H9 (cell line): Measurements from ENCODE around the gene RASSF3. TPM values are rescaled to one million over a fixed set of nuclear protein-coding genes. Genes with fewer than 3 reads are reported as not detected.
A peak's percentile ranks its signal among the peaks of the same experiment; 100 is the strongest.

Source experiments
- DNase-seq: peaks from one replicate; pipeline ENCODE4 v3.0.0-alpha.2; 2017
- H2AFZ ChIP-seq: one replicate; pipeline ENCODE4 v1.6.1; 2013; ENCODE audit warnings: mild to moderate bottlenecking, low read length, control low read depth, moderate library complexity
- H2AK5ac ChIP-seq: 2 replicates; pipeline ENCODE4 v1.6.1; 2013; ENCODE audit warnings: low read length, control low read depth, mixed read lengths; ENCODE audit not compliant: insufficient read length
- H2BK120ac ChIP-seq: one replicate; pipeline ENCODE4 v1.6.1; 2013; ENCODE audit warnings: low read depth, mild to moderate bottlenecking, low read length, control low read depth, inconsistent platforms; ENCODE audit not compliant: poor library complexity, severe bottlenecking
- H2BK12ac ChIP-seq: 2 replicates; pipeline ENCODE4 v1.6.1; 2013; ENCODE audit warnings: low read length, control low read depth, mixed read lengths, low read depth; ENCODE audit not compliant: insufficient read length
- H2BK15ac ChIP-seq: 2 replicates; pipeline ENCODE4 v1.6.1; 2013; ENCODE audit warnings: low read depth, low read length, control low read depth
- H2BK20ac ChIP-seq: one replicate; pipeline ENCODE4 v1.6.1; 2013; ENCODE audit warnings: low read depth, mild to moderate bottlenecking, low read length, control low read depth, inconsistent platforms; ENCODE audit not compliant: poor library complexity, severe bottlenecking
- H2BK5ac ChIP-seq: 2 replicates; pipeline ENCODE4 v1.6.1; 2013; ENCODE audit warnings: low read length, control low read depth, mixed read lengths; ENCODE audit not compliant: insufficient read length
- H3K14ac ChIP-seq: 2 replicates; pipeline ENCODE4 v1.6.1; 2013; ENCODE audit warnings: low read length, control low read depth; ENCODE audit not compliant: insufficient read depth
- H3K18ac ChIP-seq: 2 replicates; pipeline ENCODE4 v1.6.1; 2013; ENCODE audit warnings: low read depth, mild to moderate bottlenecking, mixed read lengths, low read length, control low read depth; ENCODE audit not compliant: insufficient read length
- H3K23ac ChIP-seq: 2 replicates; pipeline ENCODE4 v1.6.1; 2013; ENCODE audit warnings: low read length, control low read depth, mixed read lengths, low read depth; ENCODE audit not compliant: insufficient read length
- H3K23me2 ChIP-seq: 2 replicates; pipeline ENCODE4 v1.6.1; 2013; ENCODE audit warnings: low read depth, mild to moderate bottlenecking, mixed read lengths, low read length, control low read depth; ENCODE audit not compliant: insufficient read length, poor library complexity, severe bottlenecking
- H3K27ac ChIP-seq: 2 replicates; pipeline ENCODE4 v1.5.1; 2013; ENCODE audit warnings: low read length, control low read depth, mixed read lengths, low read depth; ENCODE audit not compliant: insufficient read length
- H3K27me3 ChIP-seq: 2 replicates; pipeline ENCODE4 v1.6.1; 2013; ENCODE audit warnings: low read length, control low read depth, inconsistent platforms; ENCODE audit not compliant: insufficient read depth
- H3K4ac ChIP-seq: 2 replicates; pipeline ENCODE4 v1.6.1; 2013; ENCODE audit warnings: low read depth, mild to moderate bottlenecking, control low read depth, inconsistent platforms, low read length, moderate library complexity
- H3K4me1 ChIP-seq: 2 replicates; pipeline ENCODE4 v1.6.1; 2013; ENCODE audit warnings: low read length, control low read depth, inconsistent platforms; ENCODE audit not compliant: insufficient read depth
- H3K4me2 ChIP-seq: 2 replicates; pipeline ENCODE4 v1.6.1; 2013; ENCODE audit warnings: low read length, control low read depth, mixed read lengths; ENCODE audit not compliant: insufficient read length, insufficient read depth
- H3K56ac ChIP-seq: 2 replicates; pipeline ENCODE4 v1.6.1; 2013; ENCODE audit warnings: low read depth, mild to moderate bottlenecking, mixed read lengths, low read length, control low read depth; ENCODE audit not compliant: insufficient read length
- H3K79me1 ChIP-seq: 2 replicates; pipeline ENCODE4 v1.6.1; 2013; ENCODE audit warnings: low read depth, mild to moderate bottlenecking, moderate library complexity, low read length, control low read depth, inconsistent platforms; ENCODE audit not compliant: insufficient read depth, poor library complexity, severe bottlenecking
- H3K79me2 ChIP-seq: 2 replicates; pipeline ENCODE4 v1.6.1; 2013; ENCODE audit warnings: low read length, control low read depth, inconsistent platforms; ENCODE audit not compliant: insufficient read depth
- H3K9ac ChIP-seq: 2 replicates; pipeline ENCODE4 v1.6.1; 2013; ENCODE audit warnings: low read length, control low read depth, mixed read lengths; ENCODE audit not compliant: insufficient read length; ENCODE audit errors: extremely low read depth
- H3K9me3 ChIP-seq: one replicate; pipeline ENCODE4 v1.6.1; 2013; ENCODE audit warnings: low read depth, low read length, inconsistent platforms; ENCODE audit not compliant: control insufficient read depth
- H3T11ph ChIP-seq: one replicate; pipeline ENCODE4 v1.6.1; 2013; ENCODE audit warnings: mild to moderate bottlenecking, low read length, control low read depth, inconsistent platforms
- H4K20me1 ChIP-seq: one replicate; pipeline ENCODE4 v1.6.1; 2013; ENCODE audit not compliant: control insufficient read depth, insufficient read length, insufficient read depth
- H4K5ac ChIP-seq: 2 replicates; pipeline ENCODE4 v1.6.1; 2013; ENCODE audit warnings: low read depth, mild to moderate bottlenecking, mixed read lengths, low read length, control low read depth; ENCODE audit not compliant: insufficient read length
- H4K8ac ChIP-seq: replicated peaks from 2 replicates; pipeline ENCODE4 v1.6.1; 2013; ENCODE audit warnings: low read length, control low read depth, mixed read lengths, low read depth; ENCODE audit not compliant: insufficient read length
- H4K91ac ChIP-seq: 2 replicates; pipeline ENCODE4 v1.6.1; 2013; ENCODE audit warnings: low read depth, mild to moderate bottlenecking, moderate library complexity, mixed read lengths, low read length, control low read depth; ENCODE audit not compliant: insufficient read length
- H3K27ac Mint-ChIP-seq, 3 experiments: 2 replicates in 2 of 3; 3 replicates in 1 of 3; pipeline ENCODE4 v1.8.0; 2020 to 2021; ENCODE audit warnings: mixed read lengths in 3 of 3, mild to moderate bottlenecking in 1 of 3, moderate library complexity in 1 of 3
- H3K27me3 Mint-ChIP-seq: 2 replicates; pipeline ENCODE4 v1.8.0; 2021; ENCODE audit warnings: low read depth, mild to moderate bottlenecking, moderate library complexity, mixed read lengths
- H3K36me3 Mint-ChIP-seq, 3 experiments: 2 replicates in 2 of 3; 3 replicates in 1 of 3; pipeline ENCODE4 v1.8.0; 2020 to 2021; ENCODE audit warnings: low read depth in 3 of 3, mixed read lengths in 3 of 3; ENCODE audit not compliant: insufficient read depth in 1 of 3
- H3K4me1 Mint-ChIP-seq, 2 experiments: 2 replicates each; pipeline ENCODE4 v1.8.0; 2020; ENCODE audit warnings: mixed read lengths in 2 of 2
- H3K4me3 Mint-ChIP-seq, 2 experiments: 2 replicates in 1 of 2; 3 replicates in 1 of 2; pipeline ENCODE4 v1.8.0; 2020 to 2021; ENCODE audit warnings: mild to moderate bottlenecking in 2 of 2, mixed read lengths in 2 of 2, moderate library complexity in 1 of 2
- H3K9me3 Mint-ChIP-seq, 2 experiments: 2 replicates in 1 of 2; 3 replicates in 1 of 2; pipeline ENCODE4 v1.8.0; 2020; ENCODE audit warnings: mild to moderate bottlenecking in 2 of 2, mixed read lengths in 2 of 2, moderate library complexity in 1 of 2
- CTCF ChIP-seq: fragments of 200-600 bp; sonication (generic); conservative IDR thresholded peaks from 3 replicates; pipeline ENCODE4 v1.8.0; 2021; ENCODE audit warnings: antibody characterized with exemption, mild to moderate bottlenecking
- WGBS: extraction: QIAGEN DNeasy Blood & Tissue Kit; methylation state at CpG from one replicate; pipeline ENCODE4 v1.1.7; 2013; ENCODE audit warnings: missing lambda C conversion rate, low lambda C conversion rate, mixed read lengths; ENCODE audit not compliant: insufficient read length; ENCODE audit errors: extremely low coverage; 5-methylcytosine and 5-hydroxymethylcytosine counted together
- total RNA-seq: library from RNA; stranded (reverse); gene quantifications from 2 replicates; pipeline ENCODE4 v1.2.1, GENCODE V29; 2021

RASSF3 gene
- total RNA-seq, 1 experiment from 2014 or later: 45.1 TPM

DNA sequence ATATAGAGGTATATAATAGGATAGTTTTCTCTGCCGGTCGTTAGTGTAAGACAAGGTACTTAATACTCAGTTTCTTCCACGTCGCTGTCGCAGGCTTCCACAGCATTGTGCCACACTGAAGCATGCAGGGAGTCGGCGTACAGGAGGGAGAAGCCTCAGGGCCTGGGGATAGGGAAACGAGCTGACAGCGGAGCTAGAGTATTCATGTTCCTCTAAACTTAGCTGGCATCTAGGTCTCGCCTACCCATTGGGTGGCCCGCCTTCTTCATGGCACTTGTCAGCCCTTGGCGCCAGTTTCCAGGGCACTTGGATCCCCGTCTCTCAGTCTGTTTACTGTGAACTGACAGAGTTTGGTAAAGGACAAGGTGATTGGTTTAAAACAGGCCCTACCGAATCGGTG lies 75.3 kb downstream of the RASSF3 start:
- Histone ChIP-seq H2AK5ac (no peak overlapping the region), H3K9me3 (no peaks in the 10 kb centered on the region), H3K27me3 (no peaks in the 10 kb centered on the region), H2BK20ac (no peak overlapping the region), H2BK120ac (no peak overlapping the region), H4K20me1 (no peaks in the 10 kb centered on the region), H3K23ac (no peak overlapping the region), H3K18ac (no peak overlapping the region), H2BK12ac (no peak overlapping the region), H2AFZ (no peak overlapping the region), H4K91ac (no peak overlapping the region), H3T11ph (no peak overlapping the region), H3K14ac (no peak overlapping the region), H3K4me1 (peaks cover 10% of the 10 kb centered on the region; the same call in 1 of the 2 replicates), H3K79me1 (no peaks in the 10 kb centered on the region), H3K9ac (no peak overlapping the region), H3K4me2 (no peak overlapping the region), H3K4ac (no peak overlapping the region), H2BK5ac (no peak overlapping the region), H3K23me2 (no peaks in the 10 kb centered on the region), H4K8ac (no peak overlapping the region), H3K27ac (peak overlapping the region; percentile 23), H2BK15ac (no peak overlapping the region), H4K5ac (no peak overlapping the region), H3K56ac (no peak overlapping the region), H3K79me2 (no peaks in the 10 kb centered on the region; the same call in 1 of the 2 replicates)
- Mint-ChIP-seq H3K27ac (no peak overlapping the region; a peak in 1 of 7 replicates), H3K27me3 (no peaks in the 10 kb centered on the region), H3K9me3 (no peaks in the 10 kb centered on the region), H3K36me3 (peaks cover 6 to 46% (median 42%) of the 10 kb centered on the region in 3 experiments; a peak in 6 of 7 replicates), H3K4me1 (peaks cover 37 to 47% of the 10 kb centered on the region in 2 experiments), H3K4me3 (no peak overlapping the region)
- WGBS: no CpG with 5 or more reads among the region's 15 CpGs
- no peak for TF ChIP-seq CTCF
- DNase-seq: no peak
